Fibroblast of gingiva (primary cell): Measurements from ENCODE around the gene SRSF1.
A peak's percentile ranks its signal among the peaks of the same experiment; 100 is the strongest.
"Not testable (repeated sequence)": the region's sequence is repeated elsewhere in the genome, so short reads cannot be mapped to it uniquely, and the experiment has no call there.

Experiments
- DNase-seq: peaks from one replicate; pipeline ENCODE4 v3.0.0-alpha.2; 2011; ENCODE audit warnings: low read depth

SRSF1 gene

DNA sequence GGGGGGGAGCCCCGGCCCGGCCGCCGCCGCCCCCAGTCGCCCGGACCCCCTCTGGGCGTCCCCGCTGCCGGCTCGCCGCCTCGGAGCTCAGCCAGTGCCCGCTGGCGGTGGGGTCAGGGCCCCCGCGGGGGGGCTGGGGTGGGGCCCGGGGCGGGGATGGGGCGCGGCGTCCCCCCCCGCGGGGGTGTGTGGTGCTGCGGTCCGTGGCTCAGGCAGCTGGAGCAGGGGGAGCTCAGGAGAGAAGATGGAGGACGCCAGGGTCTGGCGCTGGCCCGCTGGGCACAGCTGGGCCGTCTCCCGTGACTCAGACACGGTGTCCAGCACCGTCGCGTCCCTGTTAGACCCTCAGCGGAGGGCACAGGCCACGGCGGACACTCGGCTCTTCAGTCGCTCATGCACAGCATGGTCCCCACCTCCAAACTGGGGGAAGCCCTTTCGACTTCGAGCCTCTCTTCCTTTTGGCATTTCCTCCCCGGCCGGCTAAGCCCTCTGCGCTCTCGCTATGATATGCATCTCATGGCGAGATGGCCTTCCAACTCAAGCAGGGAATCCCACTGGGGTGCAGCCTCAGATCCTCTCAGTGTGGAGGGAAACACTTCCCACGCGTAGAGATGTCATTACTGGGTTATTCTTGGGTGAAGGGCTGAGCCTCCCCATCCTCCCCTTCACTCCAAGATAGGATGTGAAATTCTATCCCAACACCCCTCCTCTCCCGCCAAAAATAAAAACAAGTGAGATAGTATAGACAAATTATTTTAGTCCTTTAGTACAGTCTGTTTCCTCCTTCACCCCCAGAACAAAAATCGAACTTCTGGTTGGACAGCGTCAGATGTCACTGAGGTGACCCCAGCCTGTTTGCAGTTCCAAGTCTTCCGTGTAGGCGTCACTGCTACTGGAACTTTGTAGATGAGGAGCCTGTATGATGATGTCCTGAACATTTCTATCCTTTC, 18.5 kb downstream of the SRSF1 start:
- DNase-seq, result peak; percentile 71

GRCh38 chr17:57987581-57988300, 19.3 kb downstream of the SRSF1 start, which contains the start of gene VEZF1:
VEZF1 (minus strand) TSS chr17:57988254; CDS start chr17:57988111, 143 bp downstream.
- DNase-seq, result peak; percentile 78

- DNase-seq, result peak; percentile 57
Observed at GRCh38 chr17:57986841-57987580, 20.0 kb downstream of the SRSF1 start.

GRCh38 chr17:57985675-57985974, 21.4 kb downstream of the SRSF1 start:
- peak; percentile 69 for DNase-seq

GRCh38 chr17:57984936-57985674, 21.9 kb downstream of the SRSF1 start:
- DNase-seq, result peak; percentile 28

- DNase-seq, result peak; percentile 93
Observed at GRCh38 chr17:57984261-57984890, 22.7 kb downstream of the SRSF1 start.

DNA sequence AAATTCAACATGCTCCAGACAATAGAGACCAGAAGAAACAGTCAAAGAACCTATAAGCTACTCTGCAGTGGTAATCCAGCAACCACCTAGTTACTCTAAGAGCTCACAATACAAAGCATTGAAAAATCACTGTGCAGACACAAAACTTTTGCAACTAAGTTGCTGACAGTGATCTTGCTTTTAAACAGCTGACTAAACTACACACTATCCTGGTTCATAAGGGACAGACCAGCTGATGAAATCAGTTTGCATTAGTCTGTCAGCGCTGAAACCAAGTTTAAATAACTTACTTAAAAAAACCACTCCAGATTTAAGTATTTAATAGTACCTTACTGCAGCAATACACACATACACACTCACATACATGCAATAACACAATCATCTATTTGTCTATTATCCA, 23.6 kb downstream of the SRSF1 start:
- no peak for DNase-seq

GRCh38 chr17:57982452-57983170, 24.4 kb downstream of the SRSF1 start:
- no peak for DNase-seq

DNA sequence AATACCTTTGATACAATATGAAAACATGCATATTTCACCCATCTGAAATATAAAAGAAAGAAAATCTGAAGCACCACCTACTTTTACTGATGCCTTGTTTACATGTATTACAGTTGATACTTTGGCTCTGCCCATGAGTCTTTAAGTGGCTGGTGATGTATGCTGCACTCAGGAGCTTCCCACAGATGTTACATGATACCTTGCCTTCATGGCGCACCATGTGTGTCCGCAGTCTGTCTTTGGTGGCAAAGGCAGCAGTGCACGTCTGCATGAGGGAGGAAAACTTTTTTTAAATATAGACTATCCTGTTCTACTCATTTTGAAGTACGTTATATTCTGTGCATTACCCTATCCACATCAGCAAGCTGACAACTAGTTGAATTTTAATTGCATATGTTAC, 26.5 kb downstream of the SRSF1 start:
- no peak for DNase-seq

DNA sequence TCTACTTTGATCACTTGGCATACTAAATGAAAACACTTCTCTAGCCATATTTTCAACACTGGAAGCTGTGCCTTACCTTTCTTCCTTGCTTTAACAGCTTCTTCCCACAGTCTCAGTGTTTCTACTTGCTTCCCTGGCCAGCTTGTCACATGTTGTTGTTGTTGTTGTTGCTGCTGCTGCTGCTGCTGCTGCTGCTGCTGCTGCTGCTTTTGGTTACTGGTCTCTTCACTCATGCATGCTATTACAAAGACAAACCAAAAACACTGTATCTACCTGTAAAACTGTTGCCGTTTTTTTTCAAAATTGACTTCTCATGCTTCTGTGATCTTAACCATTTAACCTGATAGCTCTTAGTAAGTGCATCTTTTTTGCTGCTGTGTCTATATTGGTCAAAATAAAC, 28.0 kb downstream of the SRSF1 start:
- no peak for DNase-seq

- DNase-seq, result no peak
Observed at GRCh38 chr17:57976594-57976993, 30.5 kb downstream of the SRSF1 start.

DNA sequence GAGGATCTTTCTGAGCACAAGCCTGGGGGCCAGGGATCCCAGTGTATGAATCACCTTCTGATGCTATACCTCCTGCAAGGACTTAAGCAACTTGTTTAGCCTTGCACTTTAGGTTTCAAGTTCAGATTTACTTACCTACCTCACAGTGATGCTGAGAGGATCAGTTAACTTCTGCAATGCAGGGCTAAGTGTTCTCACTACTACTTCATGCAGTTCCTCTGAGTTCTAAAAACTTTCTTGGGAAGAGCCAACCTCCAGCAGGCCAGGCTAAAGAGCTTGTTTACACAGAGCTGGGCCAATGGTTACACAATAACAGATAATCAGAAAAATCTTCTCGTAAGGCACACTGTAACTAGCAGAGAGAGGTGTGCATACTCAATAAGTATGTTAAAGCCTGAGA, 32.0 kb downstream of the SRSF1 start:
- peak; percentile 82 for DNase-seq

- not testable (repeated sequence) for DNase-seq
Observed at GRCh38 chr17:57974053-57974824, 32.8 kb downstream of the SRSF1 start.

GRCh38 chr17:57972151-57972550, 34.9 kb downstream of the SRSF1 start:
- no peak for DNase-seq

DNA sequence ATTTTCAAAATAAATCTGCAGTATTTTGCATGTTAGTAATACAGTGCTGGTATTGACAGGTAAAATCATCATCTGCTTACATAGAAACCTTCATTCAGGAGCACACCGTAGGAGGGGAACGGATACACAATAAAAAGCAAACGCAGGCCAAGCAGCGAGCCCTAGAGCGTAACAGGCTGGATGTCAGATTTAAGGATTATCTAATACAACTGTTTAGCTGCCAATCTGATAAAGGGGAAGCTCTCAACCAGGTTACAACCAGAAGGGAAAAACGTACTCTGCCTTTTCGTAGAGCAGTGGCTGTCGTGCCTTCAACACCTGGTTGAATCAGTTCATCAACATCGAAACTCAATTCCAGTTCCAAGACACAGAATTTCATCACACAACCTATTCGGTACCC, 35.5 kb downstream of the SRSF1 start:
- no peak for DNase-seq

GRCh38 chr17:57970710-57971109, 36.3 kb downstream of the SRSF1 start:
- DNase-seq, result peak; percentile 70

DNA sequence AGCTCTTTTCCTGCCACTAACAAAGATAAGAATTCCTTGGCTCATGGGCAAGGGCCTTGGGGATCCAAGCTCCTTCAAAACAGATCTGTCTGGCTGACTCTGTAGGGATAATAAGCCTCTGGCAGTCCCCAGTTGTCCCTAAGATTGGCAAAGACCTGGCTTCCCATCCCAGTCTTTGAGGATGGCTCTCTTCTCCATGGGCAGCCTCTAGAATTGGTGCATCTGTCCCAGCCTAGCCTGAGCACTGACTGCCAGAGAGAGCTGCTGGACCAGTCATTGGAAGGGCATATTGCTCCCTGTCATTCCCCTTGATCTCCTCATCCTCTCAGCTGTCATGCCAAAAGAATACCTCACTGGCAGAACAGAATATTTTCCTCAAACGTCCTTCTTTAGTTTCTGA, 38.6 kb downstream of the SRSF1 start:
- no peak for DNase-seq

- no peak for DNase-seq
Observed at GRCh38 chr17:57966875-57967274, 40.2 kb downstream of the SRSF1 start.

GRCh38 chr17:57966246-57966645, 40.8 kb downstream of the SRSF1 start:
- no peak for DNase-seq
